ENCODE results near the gene ASTN2.

Gene ASTN2

GRCh38 chr9:116800885-116801284, 614.0 kb downstream of the ASTN2 start:
- peak; percentile 36 for DNase-seq (ENCODE audit: low spot score)

GRCh38 chr9:116800074-116800473, 614.8 kb downstream of the ASTN2 start:
- no peak for DNase-seq (ENCODE audit: low spot score)

- DNase-seq (ENCODE audit: low spot score), result no peak
Observed at GRCh38 chr9:116798521-116798920, 616.3 kb downstream of the ASTN2 start.

- DNase-seq (ENCODE audit: low spot score), result no peak
Observed at GRCh38 chr9:116797276-116797675, 617.6 kb downstream of the ASTN2 start.

GRCh38 chr9:116796669-116797068, 618.2 kb downstream of the ASTN2 start:
- DNase-seq (ENCODE audit: low spot score), result no peak

GRCh38 chr9:116795821-116796220, 619.0 kb downstream of the ASTN2 start:
- no peak for DNase-seq (ENCODE audit: low spot score)

- DNase-seq (ENCODE audit: low spot score), result no peak
Observed at GRCh38 chr9:116792271-116792670, 622.6 kb downstream of the ASTN2 start.

GRCh38 chr9:116791326-116791725, 623.5 kb downstream of the ASTN2 start:
- no peak for DNase-seq (ENCODE audit: low spot score)

GRCh38 chr9:116789081-116789480, 625.8 kb downstream of the ASTN2 start:
- no peak for DNase-seq (ENCODE audit: low spot score)

- DNase-seq (ENCODE audit: low spot score), result no peak
Observed at GRCh38 chr9:116786737-116787136, 628.1 kb downstream of the ASTN2 start.

GRCh38 chr9:116777116-116777515, 637.7 kb downstream of the ASTN2 start:
- no peak for DNase-seq (ENCODE audit: low spot score)

GRCh38 chr9:116774421-116775180, 640.3 kb downstream of the ASTN2 start:
- no peak for DNase-seq (ENCODE audit: low spot score)

- DNase-seq (ENCODE audit: low spot score), result peak; percentile 23
Observed at GRCh38 chr9:116767219-116767618, 647.6 kb downstream of the ASTN2 start.

GRCh38 chr9:116765011-116765410, 649.8 kb downstream of the ASTN2 start:
- no peak for DNase-seq (ENCODE audit: low spot score)

- DNase-seq (ENCODE audit: low spot score), result no peak
Observed at GRCh38 chr9:116763770-116764169, 651.1 kb downstream of the ASTN2 start.

GRCh38 chr9:116760636-116761035, 654.2 kb downstream of the ASTN2 start:
- DNase-seq (ENCODE audit: low spot score), result no peak

- DNase-seq (ENCODE audit: low spot score), result no peak
Observed at GRCh38 chr9:116757030-116757429, 657.8 kb downstream of the ASTN2 start.

GRCh38 chr9:116753389-116753788, 661.5 kb downstream of the ASTN2 start:
- DNase-seq (ENCODE audit: low spot score), result no peak

GRCh38 chr9:116750510-116750909, 664.3 kb downstream of the ASTN2 start:
- no peak for DNase-seq (ENCODE audit: low spot score)

GRCh38 chr9:116749772-116750171, 665.1 kb downstream of the ASTN2 start:
- DNase-seq (ENCODE audit: low spot score), result no peak

GRCh38 chr9:116749176-116749575, 665.7 kb downstream of the ASTN2 start:
- DNase-seq (ENCODE audit: low spot score), result no peak

- no peak for DNase-seq (ENCODE audit: low spot score)
Observed at GRCh38 chr9:116741742-116742141, 673.1 kb downstream of the ASTN2 start.

- DNase-seq (ENCODE audit: low spot score), result peak; percentile 34
Observed at GRCh38 chr9:116741086-116741740, 673.6 kb downstream of the ASTN2 start.

GRCh38 chr9:116737152-116737546, 677.7 kb downstream of the ASTN2 start:
- peak; percentile 95 for DNase-seq (ENCODE audit: low spot score)
